ENCODE measurements around the gene CNIH1.

DNA sequence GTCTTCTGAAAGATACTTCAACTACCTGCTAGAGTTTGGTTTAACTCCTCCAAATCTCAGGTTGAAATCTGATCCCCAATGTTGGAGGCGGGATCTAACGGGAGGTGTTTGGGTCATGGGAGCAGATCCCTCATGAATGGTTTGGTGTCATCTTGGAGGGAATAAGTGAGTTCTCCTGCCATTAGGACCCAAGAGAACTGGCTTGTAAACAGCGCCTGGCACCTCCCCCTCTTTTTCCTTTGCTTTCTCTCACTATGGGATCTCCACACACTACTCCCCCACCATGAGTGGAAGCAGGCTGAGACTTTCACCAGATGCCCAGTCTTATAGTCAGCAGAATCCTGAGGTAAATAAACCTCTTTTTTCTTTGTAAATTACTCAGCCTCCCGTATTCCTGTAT lies 2.5 kb downstream of the CNIH1 start:
- TF ChIP-seq, protein P1, sequence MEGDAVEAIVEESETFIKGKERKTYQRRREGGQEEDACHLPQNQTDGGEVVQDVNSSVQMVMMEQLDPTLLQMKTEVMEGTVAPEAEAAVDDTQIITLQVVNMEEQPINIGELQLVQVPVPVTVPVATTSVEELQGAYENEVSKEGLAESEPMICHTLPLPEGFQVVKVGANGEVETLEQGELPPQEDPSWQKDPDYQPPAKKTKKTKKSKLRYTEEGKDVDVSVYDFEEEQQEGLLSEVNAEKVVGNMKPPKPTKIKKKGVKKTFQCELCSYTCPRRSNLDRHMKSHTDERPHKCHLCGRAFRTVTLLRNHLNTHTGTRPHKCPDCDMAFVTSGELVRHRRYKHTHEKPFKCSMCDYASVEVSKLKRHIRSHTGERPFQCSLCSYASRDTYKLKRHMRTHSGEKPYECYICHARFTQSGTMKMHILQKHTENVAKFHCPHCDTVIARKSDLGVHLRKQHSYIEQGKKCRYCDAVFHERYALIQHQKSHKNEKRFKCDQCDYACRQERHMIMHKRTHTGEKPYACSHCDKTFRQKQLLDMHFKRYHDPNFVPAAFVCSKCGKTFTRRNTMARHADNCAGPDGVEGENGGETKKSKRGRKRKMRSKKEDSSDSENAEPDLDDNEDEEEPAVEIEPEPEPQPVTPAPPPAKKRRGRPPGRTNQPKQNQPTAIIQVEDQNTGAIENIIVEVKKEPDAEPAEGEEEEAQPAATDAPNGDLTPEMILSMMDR (IDR thresholded peaks at IDR 0.05 in 4 of 5, conservative IDR thresholded peaks at IDR 0.05 in 1 of 5), result no peak
- TF ChIP-seq POLR2A (IDR thresholded peaks at IDR 0.05), result no peak
